Neutrophil (primary cell): Measurements from ENCODE around the gene ARHGAP5.

Experiments
- H3K27ac ChIP-seq: fragments of 200-600 bp; sonication (generic); 2 replicates; pipeline ENCODE4 v1.5.1; 2016; ENCODE audit warnings: mild to moderate bottlenecking, moderate library complexity
- H3K27me3 ChIP-seq: fragments of 200-600 bp; sonication (generic); 2 replicates; pipeline ENCODE4 v1.6.0; 2016; ENCODE audit warnings: mild to moderate bottlenecking
- H3K36me3 ChIP-seq: fragments of 200-600 bp; sonication (generic); 2 replicates; pipeline ENCODE4 v1.5.1; 2017
- H3K4me1 ChIP-seq, 2 experiments: fragments of 200-600 bp in 1 of 2; sonication (generic) in 1 of 2; 1 replicate in 1 of 2; 2 replicates in 1 of 2; pipeline versions ENCODE4 v1.5.1 to v1.6.1; 2013 to 2016; ENCODE audit warnings: low read depth in 1 of 2, low read length in 1 of 2, mild to moderate bottlenecking in 1 of 2, moderate library complexity in 1 of 2; ENCODE audit not compliant: control insufficient read depth in 1 of 2, insufficient read depth in 1 of 2
- H3K4me3 ChIP-seq, 2 experiments: fragments of 200-600 bp in 1 of 2; sonication (generic) in 1 of 2; 1 replicate in 1 of 2; 2 replicates in 1 of 2; pipeline ENCODE4 v1.5.1; 2013 to 2016; ENCODE audit warnings: low read depth in 1 of 2, low read length in 1 of 2, mild to moderate bottlenecking in 1 of 2, moderate library complexity in 1 of 2
- H3K9me3 ChIP-seq: fragments of 200-600 bp; sonication (generic); 2 replicates; pipeline ENCODE4 v1.5.1; 2016
- TF ChIP-seq, protein P1 (sequence below): fragments of 200-600 bp; sonication (generic); IDR thresholded peaks from 2 replicates; pipeline ENCODE4 v1.5.1; 2016; ENCODE audit warnings: antibody characterized with exemption

Gene ARHGAP5

DNA sequence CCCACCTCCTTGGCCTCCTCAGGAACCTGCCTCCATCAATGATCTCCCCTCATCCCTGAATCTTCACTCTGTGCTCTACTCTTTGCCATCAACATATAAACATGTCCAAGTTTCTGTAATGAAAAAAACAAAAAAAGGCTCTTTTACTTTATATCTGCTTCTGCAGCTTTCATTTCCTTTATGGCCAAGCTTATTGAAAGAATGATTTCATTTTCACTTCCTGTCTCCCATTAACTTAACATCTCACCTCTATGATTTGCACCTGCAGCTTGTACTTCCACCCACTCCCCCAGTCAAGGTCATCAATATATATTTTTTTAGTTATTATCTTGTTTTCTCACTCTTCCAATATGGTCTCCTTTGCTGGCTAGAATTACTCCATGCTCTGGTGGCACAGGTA lies 109.1 kb downstream of the ARHGAP5 start:
- TF ChIP-seq, protein P1, sequence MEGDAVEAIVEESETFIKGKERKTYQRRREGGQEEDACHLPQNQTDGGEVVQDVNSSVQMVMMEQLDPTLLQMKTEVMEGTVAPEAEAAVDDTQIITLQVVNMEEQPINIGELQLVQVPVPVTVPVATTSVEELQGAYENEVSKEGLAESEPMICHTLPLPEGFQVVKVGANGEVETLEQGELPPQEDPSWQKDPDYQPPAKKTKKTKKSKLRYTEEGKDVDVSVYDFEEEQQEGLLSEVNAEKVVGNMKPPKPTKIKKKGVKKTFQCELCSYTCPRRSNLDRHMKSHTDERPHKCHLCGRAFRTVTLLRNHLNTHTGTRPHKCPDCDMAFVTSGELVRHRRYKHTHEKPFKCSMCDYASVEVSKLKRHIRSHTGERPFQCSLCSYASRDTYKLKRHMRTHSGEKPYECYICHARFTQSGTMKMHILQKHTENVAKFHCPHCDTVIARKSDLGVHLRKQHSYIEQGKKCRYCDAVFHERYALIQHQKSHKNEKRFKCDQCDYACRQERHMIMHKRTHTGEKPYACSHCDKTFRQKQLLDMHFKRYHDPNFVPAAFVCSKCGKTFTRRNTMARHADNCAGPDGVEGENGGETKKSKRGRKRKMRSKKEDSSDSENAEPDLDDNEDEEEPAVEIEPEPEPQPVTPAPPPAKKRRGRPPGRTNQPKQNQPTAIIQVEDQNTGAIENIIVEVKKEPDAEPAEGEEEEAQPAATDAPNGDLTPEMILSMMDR = no peak
- no peaks in the 10 kb centered on the region for H3K4me1 ChIP-seq
- H3K9me3 ChIP-seq = no peaks in the 10 kb centered on the region
- no peak overlapping the region for H3K27ac ChIP-seq
- H3K36me3 ChIP-seq = no peaks in the 10 kb centered on the region
- no peaks in the 10 kb centered on the region for H3K27me3 ChIP-seq
- no peak overlapping the region for H3K4me3 ChIP-seq

DNA sequence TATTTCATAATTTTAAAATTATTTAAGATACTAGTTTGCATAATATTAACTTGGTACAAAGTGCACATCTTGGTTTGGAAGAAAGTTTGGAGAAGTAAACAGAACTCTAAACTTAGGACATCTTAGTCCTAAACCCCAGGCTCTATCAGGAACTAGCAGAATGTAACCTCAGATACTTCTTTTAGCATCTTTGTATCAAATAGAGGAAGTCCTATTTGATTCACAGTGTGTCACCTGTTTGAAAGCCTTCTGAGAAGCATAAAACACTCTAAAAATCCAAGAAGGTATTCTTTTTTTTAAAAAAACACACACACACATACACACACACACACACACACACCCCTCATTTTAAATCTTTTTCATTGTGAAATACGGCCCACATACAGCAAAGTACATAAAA lies 112.7 kb downstream of the ARHGAP5 start:
- Histone ChIP-seq H3K4me1 (no peaks in the 10 kb centered on the region), H3K27me3 (peaks cover 13% of the 10 kb centered on the region)

DNA sequence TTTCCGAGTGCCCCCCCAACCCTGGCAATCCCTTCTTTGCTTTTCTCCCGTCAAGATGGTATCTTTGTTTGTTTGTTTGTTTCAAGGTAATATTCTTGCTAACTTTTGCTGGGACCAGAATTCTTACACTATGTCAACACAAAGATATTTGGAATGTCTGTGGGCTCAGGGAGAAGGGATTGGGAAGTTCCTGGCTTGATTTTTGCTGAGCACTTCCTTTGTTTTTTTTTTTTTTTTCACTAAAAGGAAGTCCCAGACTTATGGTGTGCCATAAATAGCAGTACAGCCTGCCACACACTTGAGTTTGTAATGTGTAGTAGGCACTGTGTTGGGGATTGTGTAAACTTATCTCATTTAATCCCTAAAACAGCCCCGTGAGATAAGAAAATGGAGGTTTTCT lies 113.6 kb downstream of the ARHGAP5 start:
- TF ChIP-seq, protein P1 = no peak
- no peaks in the 10 kb centered on the region for H3K36me3 ChIP-seq
- H3K27ac ChIP-seq = no peak overlapping the region
- H3K9me3 ChIP-seq = no peaks in the 10 kb centered on the region
- no peaks in the 10 kb centered on the region for H3K4me1 ChIP-seq
- peaks cover 14% of the 10 kb centered on the region for H3K27me3 ChIP-seq
- H3K4me3 ChIP-seq = no peak overlapping the region

More for the DNA sequence above, 112.7 kb downstream of the ARHGAP5 start:
- H3K27ac ChIP-seq = no peak overlapping the region
- H3K9me3 ChIP-seq = no peaks in the 10 kb centered on the region
- no peak overlapping the region for H3K4me3 ChIP-seq
- TF ChIP-seq, protein P1 = no peak
- no peaks in the 10 kb centered on the region for H3K36me3 ChIP-seq

DNA sequence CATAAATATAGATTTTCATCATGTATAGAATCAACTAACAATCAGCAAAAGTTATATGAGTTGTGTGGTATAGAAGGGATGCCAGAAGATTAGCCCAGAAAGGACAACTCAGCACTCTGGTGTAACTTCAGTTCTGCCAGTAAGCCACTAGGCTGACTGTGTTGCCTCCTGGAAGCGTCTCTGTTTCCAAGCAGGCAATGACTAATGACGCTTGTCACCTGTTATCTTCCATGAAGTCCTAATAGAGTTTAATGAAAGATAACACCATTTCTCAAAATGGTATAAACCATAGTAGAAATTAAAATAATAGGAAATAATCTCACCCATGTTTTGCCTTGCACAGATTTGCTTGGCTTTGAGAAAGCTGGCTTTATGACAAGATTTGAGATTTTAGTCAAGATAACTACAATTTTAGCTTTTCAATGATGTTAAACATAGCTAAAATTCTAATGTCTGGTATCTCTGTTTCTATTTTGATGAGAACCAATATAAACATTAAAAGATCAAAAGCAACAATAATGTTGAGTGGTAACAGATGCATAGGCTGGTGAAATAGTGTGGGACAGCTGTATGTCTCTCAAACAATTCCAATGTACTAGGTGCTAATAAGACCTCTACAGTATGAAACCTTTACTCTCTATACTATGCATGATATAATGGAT lies 115.7 kb downstream of the ARHGAP5 start:
- Histone ChIP-seq H3K4me3 (no peak overlapping the region), H3K9me3 (no peaks in the 10 kb centered on the region), H3K27ac (no peak overlapping the region), H3K27me3 (peaks cover 25% of the 10 kb centered on the region), H3K4me1 (no peaks in the 10 kb centered on the region), H3K36me3 (no peaks in the 10 kb centered on the region)
- TF ChIP-seq, protein P1 = no peak

DNA sequence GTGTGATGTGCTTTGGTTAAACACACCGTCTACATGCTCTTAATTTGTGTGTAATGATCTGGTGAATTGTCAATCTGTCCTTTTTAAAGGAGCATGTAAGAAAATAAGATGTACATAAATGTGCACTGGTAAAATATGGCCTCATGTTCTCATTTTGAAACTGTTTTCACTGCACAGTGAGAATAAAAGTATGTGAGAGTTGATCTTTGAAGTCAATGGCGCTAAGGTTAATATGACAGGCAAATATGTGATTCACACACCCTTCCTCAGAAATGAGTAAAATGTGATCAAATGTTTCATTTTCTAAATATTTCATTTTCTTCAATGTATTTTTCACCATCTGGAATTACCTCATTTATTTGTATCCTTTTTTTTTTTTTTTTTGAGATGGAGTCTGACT lies 116.4 kb downstream of the ARHGAP5 start:
- H3K9me3 ChIP-seq = no peaks in the 10 kb centered on the region
- TF ChIP-seq, protein P1 = no peak
- H3K36me3 ChIP-seq = no peaks in the 10 kb centered on the region
- H3K27ac ChIP-seq = no peak overlapping the region
- H3K27me3 ChIP-seq = peaks cover 25% of the 10 kb centered on the region
- H3K4me3 ChIP-seq = no peak overlapping the region
- no peaks in the 10 kb centered on the region for H3K4me1 ChIP-seq
